ENCODE measurements around the gene ZPBP.

DNA sequence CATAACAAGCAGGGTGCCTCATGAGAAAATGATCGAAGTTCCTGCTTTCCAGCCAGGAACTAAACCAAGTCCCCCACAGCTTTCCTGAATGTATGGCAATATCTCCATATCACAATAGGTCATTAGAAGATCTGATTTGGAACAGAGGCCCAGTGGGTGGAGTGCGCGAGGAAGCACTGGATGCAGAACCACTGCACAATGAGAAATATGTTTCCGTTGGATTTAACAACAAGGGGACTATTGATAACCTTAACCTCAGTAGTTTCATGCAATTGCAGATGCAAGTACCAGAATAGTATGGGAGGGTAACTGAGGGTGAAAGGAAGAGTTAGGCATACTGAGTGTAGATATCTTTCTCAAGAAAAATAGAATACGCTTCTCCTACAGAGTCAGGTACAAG, 45.3 kb downstream of the ZPBP start:
- TF ChIP-seq, protein P1, sequence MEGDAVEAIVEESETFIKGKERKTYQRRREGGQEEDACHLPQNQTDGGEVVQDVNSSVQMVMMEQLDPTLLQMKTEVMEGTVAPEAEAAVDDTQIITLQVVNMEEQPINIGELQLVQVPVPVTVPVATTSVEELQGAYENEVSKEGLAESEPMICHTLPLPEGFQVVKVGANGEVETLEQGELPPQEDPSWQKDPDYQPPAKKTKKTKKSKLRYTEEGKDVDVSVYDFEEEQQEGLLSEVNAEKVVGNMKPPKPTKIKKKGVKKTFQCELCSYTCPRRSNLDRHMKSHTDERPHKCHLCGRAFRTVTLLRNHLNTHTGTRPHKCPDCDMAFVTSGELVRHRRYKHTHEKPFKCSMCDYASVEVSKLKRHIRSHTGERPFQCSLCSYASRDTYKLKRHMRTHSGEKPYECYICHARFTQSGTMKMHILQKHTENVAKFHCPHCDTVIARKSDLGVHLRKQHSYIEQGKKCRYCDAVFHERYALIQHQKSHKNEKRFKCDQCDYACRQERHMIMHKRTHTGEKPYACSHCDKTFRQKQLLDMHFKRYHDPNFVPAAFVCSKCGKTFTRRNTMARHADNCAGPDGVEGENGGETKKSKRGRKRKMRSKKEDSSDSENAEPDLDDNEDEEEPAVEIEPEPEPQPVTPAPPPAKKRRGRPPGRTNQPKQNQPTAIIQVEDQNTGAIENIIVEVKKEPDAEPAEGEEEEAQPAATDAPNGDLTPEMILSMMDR (IDR thresholded peaks at IDR 0.05), result no peak
- TF ChIP-seq EZH2 (IDR thresholded peaks at IDR 0.05; ENCODE audit: borderline replicate concordance, insufficient read depth, low read depth, low read length, poor library complexity, severe bottlenecking), result no peak

All from B cell (primary cell).